Measurements from ENCODE around the gene TBC1D9B.

Gene TBC1D9B

GRCh38 chr5:179819296-179820126 lies 88.2 kb downstream of the TBC1D9B start:
- peak; percentile 67 for DNase-seq

- peak; percentile 64 for DNase-seq
Measured at GRCh38 chr5:179818746-179819295, 88.9 kb downstream of the TBC1D9B start.

GRCh38 chr5:179817890-179818745 lies 89.6 kb downstream of the TBC1D9B start:
- no peak for DNase-seq

GRCh38 chr5:179817470-179817840 lies 90.2 kb downstream of the TBC1D9B start:
- no peak for DNase-seq

GRCh38 chr5:179816796-179817469 lies 90.8 kb downstream of the TBC1D9B start:
- no peak for DNase-seq

- no peak for DNase-seq
Measured at GRCh38 chr5:179816401-179816795, 91.3 kb downstream of the TBC1D9B start.

- no peak for DNase-seq
Measured at GRCh38 chr5:179815491-179816249, 92.0 kb downstream of the TBC1D9B start.

- DNase-seq, result no peak
Measured at GRCh38 chr5:179814090-179814489, 93.6 kb downstream of the TBC1D9B start.

GRCh38 chr5:179812997-179813607 lies 94.6 kb downstream of the TBC1D9B start:
- no peak for DNase-seq

GRCh38 chr5:179812135-179812825 lies 95.4 kb downstream of the TBC1D9B start:
- no peak for DNase-seq

All from COR-L47 (cell line).